RWPE2 (cell line): ENCODE results near the gene CD52.
"Not testable (repeated sequence)": the region's sequence is repeated elsewhere in the genome, so short reads cannot be mapped to it uniquely, and the experiment has no call there.

ENCODE experiments used
- ATAC-seq: fragments of 200-7000 bp; cut with Tn5 transposase; 3 replicates; pipeline ENCODE4 v1.9.1; 2021; ENCODE audit warnings: low read depth
- DNase-seq: peaks from one replicate; pipeline ENCODE4 v3.0.0-alpha.2; 2020; ENCODE audit warnings: low spot score
- H3K27ac ChIP-seq: fragments of 450-650 bp; 2 replicates; pipeline ENCODE4 v1.5.1; 2017; ENCODE audit warnings: mild to moderate bottlenecking; ENCODE audit not compliant: poor library complexity, severe bottlenecking
- H3K27me3 ChIP-seq: fragments of 250-450 bp; sonication (Bioruptor Pico); 2 replicates; pipeline ENCODE4 v1.5.1; 2021; ENCODE audit warnings: mild to moderate bottlenecking, moderate library complexity; ENCODE audit not compliant: insufficient read depth, poor library complexity, severe bottlenecking
- H3K36me3 ChIP-seq: fragments of 250-450 bp; sonication (Bioruptor Pico); 2 replicates; pipeline ENCODE4 v1.5.1; 2020; ENCODE audit warnings: low read depth, mild to moderate bottlenecking, moderate library complexity
- H3K4me1 ChIP-seq: fragments of 250-450 bp; sonication (Bioruptor Pico); 2 replicates; pipeline ENCODE4 v1.5.1; 2021; ENCODE audit warnings: mild to moderate bottlenecking, moderate library complexity; ENCODE audit not compliant: insufficient read depth, poor library complexity, severe bottlenecking
- H3K4me3 ChIP-seq: fragments of 250-450 bp; sonication (Bioruptor Pico); 2 replicates; pipeline ENCODE4 v1.5.1; 2021; ENCODE audit warnings: mild to moderate bottlenecking, moderate library complexity; ENCODE audit not compliant: severe bottlenecking
- H3K9me3 ChIP-seq: fragments of 250-450 bp; sonication (Bioruptor Pico); 2 replicates; pipeline ENCODE4 v1.5.1; 2021; ENCODE audit warnings: mild to moderate bottlenecking, moderate library complexity; ENCODE audit not compliant: severe bottlenecking
- CTCF ChIP-seq: fragments of 450-650 bp; IDR thresholded peaks from one replicate; pipeline ENCODE4 v1.5.1; 2017; ENCODE audit warnings: mild to moderate bottlenecking, moderate library complexity; ENCODE audit not compliant: poor library complexity, severe bottlenecking

Gene CD52

DNA sequence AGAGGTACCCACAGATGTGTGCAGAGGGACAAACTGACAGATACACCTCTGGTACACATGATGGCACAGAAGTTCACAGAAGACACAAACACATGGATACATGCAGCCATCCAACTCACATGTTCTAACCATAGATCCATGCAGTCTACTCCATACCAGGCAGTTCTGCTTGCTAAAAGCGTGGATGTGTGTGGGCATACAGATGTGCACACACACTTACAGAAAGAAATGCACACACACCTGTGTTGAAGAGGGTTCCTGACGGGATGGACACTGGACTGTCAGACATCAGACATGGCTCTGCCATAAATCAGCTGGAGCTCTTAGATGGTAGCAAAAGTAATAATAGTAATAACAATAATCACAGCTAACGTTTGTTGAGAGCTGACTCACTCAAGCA, 6.8 kb downstream of the CD52 start:
- TF ChIP-seq CTCF: no peak
- Histone ChIP-seq H3K36me3 (peaks cover 67% of the 10 kb centered on the region), H3K9me3 (no peaks in the 10 kb centered on the region), H3K27me3 (no peaks in the 10 kb centered on the region), H3K4me3 (no peak overlapping the region), H3K27ac (no peak overlapping the region), H3K4me1 (peaks cover 7% of the 10 kb centered on the region)
- ATAC-seq (no peak), DNase-seq (no peak)

DNA sequence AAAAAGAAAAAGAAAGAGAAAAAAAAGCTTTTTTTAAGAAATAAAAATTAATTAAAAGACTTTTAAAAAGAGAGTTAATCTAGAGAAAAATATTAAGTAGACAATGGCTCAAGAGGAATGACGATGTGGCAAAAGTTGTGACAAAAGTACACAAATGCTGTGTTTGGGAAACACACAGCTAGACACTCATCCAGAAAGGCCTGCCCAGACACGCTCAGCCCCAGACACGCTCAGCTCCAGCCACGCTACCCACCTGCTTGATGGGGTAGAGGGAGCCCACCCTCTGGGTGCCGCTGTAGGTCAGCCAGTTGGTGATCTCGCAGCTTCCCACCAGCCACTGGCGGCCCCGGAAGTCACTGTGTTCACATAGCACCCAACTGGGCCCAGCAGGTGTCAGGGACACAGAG, 10.2 kb downstream of the CD52 start:
- peaks cover 13% of the 10 kb centered on the region for H3K4me1 ChIP-seq
- DNase-seq: no peak
- H3K27ac ChIP-seq: no peak overlapping the region
- H3K36me3 ChIP-seq: peaks cover 71% of the 10 kb centered on the region
- TF ChIP-seq CTCF: peak; percentile 29
- no peaks in the 10 kb centered on the region for H3K9me3 ChIP-seq
- H3K4me3 ChIP-seq: no peak overlapping the region
- no peaks in the 10 kb centered on the region for H3K27me3 ChIP-seq
- peak; percentile 78 for ATAC-seq

DNA sequence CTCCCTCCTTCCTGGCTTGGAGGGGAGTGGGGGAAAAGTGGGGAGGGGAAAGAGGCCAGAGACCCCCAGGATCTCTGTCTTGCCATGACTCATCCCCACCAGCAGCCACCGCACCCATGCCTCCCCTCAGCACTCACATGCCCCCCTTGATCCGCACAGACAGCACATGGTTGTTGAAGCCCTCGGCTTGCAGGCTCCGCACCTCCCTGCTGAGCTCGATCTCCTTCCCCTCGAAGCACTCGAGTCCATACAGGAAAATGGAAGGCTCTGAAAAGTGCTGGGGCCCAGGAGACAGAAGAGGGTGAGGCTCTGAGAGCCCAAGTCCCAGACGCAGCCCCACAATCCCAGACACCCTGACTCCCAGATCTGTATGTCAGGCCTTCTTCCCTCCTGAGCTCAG, 10.8 kb downstream of the CD52 start:
- H3K27ac ChIP-seq: no peak overlapping the region
- peaks cover 13% of the 10 kb centered on the region for H3K4me1 ChIP-seq
- H3K27me3 ChIP-seq: no peaks in the 10 kb centered on the region
- no peak for ATAC-seq
- no peak overlapping the region for H3K4me3 ChIP-seq
- no peaks in the 10 kb centered on the region for H3K9me3 ChIP-seq
- no peak for DNase-seq
- no peak for TF ChIP-seq CTCF
- peaks cover 65% of the 10 kb centered on the region for H3K36me3 ChIP-seq

DNA sequence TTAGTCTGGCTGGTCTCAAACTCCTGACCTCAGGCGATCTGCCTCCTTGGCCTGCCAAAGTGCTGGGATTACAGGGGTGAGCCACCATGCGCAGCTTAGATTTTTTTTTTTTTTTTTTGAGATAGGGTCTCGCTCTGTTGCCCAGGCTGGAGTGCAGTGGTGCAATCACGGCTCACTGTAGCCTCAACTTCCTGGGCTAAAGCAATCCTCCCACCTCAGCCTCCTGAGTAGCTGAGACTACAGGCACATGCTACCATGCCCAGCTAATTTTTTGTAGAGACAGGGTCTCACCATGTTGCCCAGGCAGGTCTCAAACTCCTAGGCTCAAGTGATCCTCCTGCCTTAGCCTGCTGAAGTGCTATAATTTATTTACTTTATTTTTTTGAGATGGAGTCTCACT, 11.6 kb downstream of the CD52 start:
- H3K27ac ChIP-seq, H3K27me3 ChIP-seq, H3K9me3 ChIP-seq, H3K4me3 ChIP-seq, ATAC-seq, DNase-seq: not testable (repeated sequence)
- H3K36me3 ChIP-seq: peaks cover 61% of the 10 kb centered on the region
- H3K4me1 ChIP-seq: peaks cover 13% of the 10 kb centered on the region

GRCh38 chr1:26330276-26330675, 12.5 kb downstream of the CD52 start:
- H3K27me3 ChIP-seq: no peaks in the 10 kb centered on the region
- no peak for DNase-seq
- no peak for TF ChIP-seq CTCF
- no peak for ATAC-seq
- no peak overlapping the region for H3K4me3 ChIP-seq
- H3K27ac ChIP-seq: no peak overlapping the region
- H3K36me3 ChIP-seq: peaks cover 52% of the 10 kb centered on the region
- H3K9me3 ChIP-seq: no peaks in the 10 kb centered on the region
- H3K4me1 ChIP-seq: peaks cover 19% of the 10 kb centered on the region

GRCh38 chr1:26333312-26333711, 15.6 kb downstream of the CD52 start:
- Histone ChIP-seq H3K4me1 (peaks cover 18% of the 10 kb centered on the region), H3K36me3 (peaks cover 29% of the 10 kb centered on the region)
- not testable (repeated sequence) for H3K9me3 ChIP-seq, DNase-seq, H3K4me3 ChIP-seq, H3K27ac ChIP-seq, H3K27me3 ChIP-seq, ATAC-seq
